NCI-H524 treated with DMSO at 0.1 percent for 48 hours (cell line): ENCODE measurements around the gene CD200R1L.
"Not testable (repeated sequence)": the region's sequence is repeated elsewhere in the genome, so short reads cannot be mapped to it uniquely, and the experiment has no call there.

Experiments used
- DNase-seq: peaks from one replicate; lab custom pipeline; 2025; lab: John Stamatoyannopoulos, UW

Gene CD200R1L

GRCh38 chr3:112846764-112847163 lies at the start of gene CD200R1L:
CD200R1L (minus strand) TSS chr3:112846864; CDS start chr3:112829367, 17,497 bp downstream.
- DNase-seq = no peak

GRCh38 chr3:112894258-112894657 lies 47.6 kb upstream of the CD200R1L start:
- no peak for DNase-seq

DNA sequence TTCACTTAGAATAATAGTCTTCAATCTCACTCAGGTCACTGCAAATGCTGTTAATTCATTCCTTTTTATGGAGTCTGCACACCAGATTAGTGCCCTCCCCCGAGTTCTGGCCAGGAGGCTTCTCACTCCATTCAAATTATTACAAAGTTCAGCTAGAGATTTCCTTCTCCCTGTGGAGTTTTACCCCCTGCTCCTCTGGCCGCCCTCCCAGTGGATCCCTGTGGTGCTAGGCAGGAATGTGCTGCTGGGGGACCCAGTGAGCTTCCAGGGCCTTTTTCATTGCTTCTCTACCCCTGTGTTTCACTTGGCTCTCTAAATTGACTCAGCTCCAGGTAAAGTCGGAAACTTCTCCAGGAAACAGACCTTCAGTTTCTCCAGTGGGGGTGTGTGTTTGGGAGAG lies 42.7 kb upstream of the CD200R1L start:
- no peak for DNase-seq

- no peak for DNase-seq
These were observed 41.9 kb upstream of the CD200R1L start for GRCh38 chr3:112888381-112889085.

DNA sequence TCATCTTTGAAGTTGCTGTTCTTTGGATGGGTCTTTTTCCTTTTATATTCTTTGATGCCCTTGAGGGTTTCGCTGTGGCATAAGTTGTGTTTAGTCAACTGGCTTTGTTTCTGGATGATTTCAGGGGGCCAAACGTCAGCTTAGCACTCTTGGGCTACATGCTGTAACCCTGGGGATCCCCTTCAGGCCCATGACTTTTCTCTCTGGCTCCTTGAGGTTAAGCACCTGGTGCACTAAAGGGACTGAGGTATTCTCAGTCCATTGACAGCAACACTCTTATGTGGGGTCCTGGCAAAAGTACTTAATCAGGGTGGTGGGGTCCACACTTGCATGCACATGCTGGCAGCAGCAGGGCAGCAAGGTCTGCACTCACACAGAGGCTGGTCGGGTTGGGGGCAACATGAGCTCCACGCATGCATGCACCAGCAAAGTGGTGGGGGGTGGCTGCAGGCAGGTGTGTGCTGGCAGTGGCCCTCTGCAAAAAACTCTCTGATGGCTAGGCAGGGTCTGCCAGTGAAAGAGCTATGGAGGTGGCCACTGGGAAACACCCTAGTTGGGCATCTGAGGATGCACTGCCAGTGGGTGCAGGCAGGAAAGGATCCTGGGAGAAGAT lies 38.1 kb upstream of the CD200R1L start:
- DNase-seq = no peak

DNA sequence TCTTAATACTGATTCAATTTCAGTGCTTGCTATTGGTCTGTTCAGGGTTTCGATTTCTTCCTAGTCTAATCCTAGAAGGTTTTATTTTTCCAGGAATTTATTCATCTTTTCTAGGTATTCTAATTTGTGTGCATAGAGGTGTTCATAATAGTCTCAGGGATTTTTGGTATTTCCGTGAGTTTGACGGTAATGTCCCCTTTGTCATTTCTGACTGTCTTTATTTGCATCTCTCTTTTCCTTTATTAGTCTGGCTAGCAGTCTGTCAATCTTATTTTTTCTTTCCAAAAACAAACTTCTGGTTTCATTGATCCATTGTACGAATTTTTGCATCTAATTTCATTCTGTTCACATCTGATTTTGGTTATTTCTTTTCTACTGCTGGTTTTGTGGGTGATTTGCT lies 35.2 kb upstream of the CD200R1L start:
- DNase-seq = no peak

- no peak for DNase-seq
These were observed 28.9 kb upstream of the CD200R1L start for GRCh38 chr3:112875561-112875960.

GRCh38 chr3:112874725-112875124 lies 28.1 kb upstream of the CD200R1L start:
- DNase-seq = no peak

GRCh38 chr3:112873632-112874031 lies 27.0 kb upstream of the CD200R1L start:
- no peak for DNase-seq

GRCh38 chr3:112871735-112872134 lies 25.1 kb upstream of the CD200R1L start:
- DNase-seq = no peak

DNA sequence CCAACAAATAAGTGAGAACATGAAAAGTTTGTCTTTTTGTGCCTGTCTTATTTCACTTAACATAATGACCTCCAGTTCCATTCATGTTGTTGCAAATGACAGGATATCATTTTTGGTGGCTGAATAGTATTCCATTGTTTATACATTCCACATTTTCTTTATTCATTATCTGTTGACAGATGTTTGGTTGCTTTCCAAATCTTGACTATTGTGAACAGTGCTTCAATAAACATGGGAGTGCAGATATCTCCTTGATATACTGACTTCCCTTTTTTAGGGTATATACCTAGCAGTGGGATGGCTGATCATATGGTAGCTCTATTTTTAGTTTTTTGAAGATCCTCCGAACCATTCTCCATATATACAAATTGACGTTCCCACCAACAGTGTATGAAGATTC lies 19.1 kb upstream of the CD200R1L start:
- no peak for DNase-seq

DNA sequence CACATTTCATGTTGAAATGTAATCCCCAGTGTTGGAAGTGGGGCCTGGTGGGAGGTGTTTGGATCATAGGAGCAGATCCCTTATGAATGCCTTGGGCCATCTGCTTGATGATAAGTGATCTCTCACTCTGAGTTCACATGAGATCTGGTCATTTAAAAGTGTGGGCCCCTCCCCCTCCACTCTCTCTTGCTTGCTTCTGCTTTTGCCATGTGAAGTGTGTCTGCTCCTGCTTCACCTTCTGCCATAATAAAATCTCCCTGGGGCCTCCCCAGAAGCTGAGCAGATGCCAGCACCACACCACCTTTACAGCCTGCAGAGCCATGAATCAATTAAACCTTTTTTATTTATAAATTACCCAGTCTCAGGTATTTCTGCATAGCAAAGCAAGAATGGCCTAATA lies 14.2 kb upstream of the CD200R1L start:
- peak; percentile 97 for DNase-seq

GRCh38 chr3:112858410-112859069 lies 11.9 kb upstream of the CD200R1L start:
- no peak for DNase-seq

DNA sequence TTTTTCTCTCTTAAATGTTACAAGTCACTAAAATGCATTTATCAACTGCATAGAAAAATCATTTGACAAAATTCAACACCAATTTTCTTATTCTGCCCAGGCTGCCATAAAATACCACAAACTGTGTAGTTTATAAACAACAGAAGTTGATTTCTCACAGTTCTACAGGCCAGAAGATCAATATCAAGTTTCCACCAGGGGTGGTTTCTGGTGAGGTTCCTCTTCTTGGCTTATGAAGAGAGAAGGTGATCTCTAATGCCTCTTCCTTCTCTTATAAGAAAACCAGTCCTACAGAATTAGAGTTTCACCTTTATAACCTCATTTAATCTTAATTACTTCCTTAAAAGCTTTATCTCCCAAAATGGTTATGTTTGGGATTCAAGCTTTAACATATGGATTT lies 10.9 kb upstream of the CD200R1L start:
- DNase-seq = no peak

GRCh38 chr3:112856537-112856936 lies 9.9 kb upstream of the CD200R1L start:
- DNase-seq = no peak

DNA sequence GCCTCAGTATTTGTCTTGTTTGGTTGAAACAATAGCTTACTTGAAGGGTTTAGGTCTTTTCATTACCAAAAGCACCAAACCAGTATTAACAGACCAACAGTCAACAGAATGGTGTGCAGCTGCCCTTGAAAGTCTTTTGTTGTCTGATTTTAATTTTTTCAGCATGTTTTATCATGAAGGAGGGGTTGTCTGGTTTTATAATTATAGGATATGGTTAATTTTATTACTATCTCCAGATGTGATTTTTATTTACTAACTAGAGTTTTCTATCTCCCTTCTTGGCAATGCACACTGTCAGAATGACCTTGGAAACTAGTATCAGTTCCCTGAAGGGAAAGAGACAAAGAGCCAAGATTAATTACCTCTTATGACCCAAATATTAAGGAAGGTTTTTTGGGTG lies 9.2 kb upstream of the CD200R1L start:
- no peak for DNase-seq

- not testable (repeated sequence) for DNase-seq
These were observed 8.4 kb upstream of the CD200R1L start for GRCh38 chr3:112855074-112855473.

- no peak for DNase-seq
These were observed 1.5 kb upstream of the CD200R1L start for GRCh38 chr3:112848196-112848595.

- no peak for DNase-seq
These were observed 1.0 kb upstream of the CD200R1L start for GRCh38 chr3:112847692-112848091.

DNA sequence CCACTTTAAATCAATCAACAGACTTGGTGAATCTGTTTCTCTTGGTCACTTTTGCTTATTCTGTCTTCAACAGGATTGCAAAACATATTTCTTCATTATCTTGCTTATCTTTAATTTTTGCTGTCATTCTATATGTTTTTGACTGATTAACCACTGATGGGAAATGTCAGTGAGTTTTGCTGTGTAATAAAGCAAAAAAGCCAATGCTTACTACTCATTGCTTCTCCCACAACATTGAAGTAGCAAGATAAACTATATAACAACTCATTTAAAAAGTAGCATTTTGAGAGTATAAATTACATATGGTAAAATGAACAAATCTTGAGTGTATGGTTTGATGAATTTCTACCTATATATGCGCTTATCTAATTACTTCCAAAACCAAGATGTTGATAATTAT lies 892 bp downstream of the CD200R1L start:
- no peak for DNase-seq

GRCh38 chr3:112829046-112829445 lies 17.6 kb downstream of the CD200R1L start:
- DNase-seq = no peak

DNA sequence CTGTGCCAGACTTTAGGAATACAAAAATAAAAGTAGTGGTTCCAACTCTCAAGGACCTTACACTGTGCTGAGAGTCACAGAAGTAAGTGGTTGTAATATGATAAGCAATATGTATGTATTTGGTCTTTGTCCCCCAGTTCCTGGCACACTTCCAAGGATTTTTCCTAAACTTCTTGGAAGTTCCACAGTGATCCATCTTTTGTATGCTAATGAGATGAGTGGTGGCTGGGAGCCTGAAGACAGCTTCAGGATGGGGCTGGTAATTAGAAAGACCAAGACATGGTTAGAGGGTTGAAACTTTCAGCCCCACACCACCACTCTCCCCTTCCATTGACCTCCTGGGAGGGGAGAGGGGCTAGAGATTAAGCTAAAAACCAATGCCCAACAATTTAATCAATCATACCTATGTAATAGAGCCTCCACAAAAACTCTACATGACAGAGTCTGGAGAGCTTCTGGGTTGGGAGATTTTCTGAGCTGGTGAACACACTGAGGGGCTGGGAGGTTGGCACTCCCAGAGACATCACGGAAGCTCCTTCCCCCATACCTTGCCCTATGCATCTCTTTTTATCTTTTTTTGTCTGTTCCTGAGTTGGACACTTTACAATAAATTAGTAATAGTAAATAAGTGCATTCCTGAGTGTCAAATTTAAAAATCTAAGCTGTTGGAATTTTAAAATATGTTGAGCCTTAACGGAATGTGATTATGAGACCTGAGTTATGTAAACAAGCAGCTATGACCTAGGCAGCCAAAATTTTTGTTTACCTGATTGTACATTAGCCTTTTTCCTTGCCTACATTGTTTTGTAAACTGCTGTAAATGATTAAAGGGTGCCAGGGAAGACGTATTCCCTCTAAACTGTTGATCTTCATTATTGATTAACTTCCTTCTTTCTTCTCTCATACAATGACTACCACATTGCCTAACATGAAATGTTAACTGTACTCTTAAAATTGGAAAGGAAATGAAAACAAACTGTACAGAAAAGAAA lies 24.3 kb downstream of the CD200R1L start:
- no peak for DNase-seq
